ENCODE data around the gene WDR7.

WDR7 gene

DNA sequence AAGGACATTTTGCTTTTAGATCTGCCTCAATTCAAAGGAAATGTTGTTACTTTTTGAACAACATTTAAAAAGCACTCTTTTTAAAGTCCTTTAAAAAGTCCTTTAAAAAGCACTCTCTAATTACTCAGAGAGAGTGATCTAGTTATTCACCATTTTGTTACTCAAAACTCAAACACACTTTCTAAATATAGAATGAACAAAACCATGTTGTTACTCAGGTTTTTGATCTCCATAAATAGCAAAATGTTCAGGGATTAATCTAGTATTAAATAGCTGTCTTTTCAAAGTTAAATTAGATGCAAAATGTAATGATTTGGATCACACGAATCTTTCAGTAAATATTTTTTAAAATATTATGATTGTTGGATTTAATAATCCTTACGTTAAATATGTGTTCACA, 352.2 kb downstream of the WDR7 start:
- DNase-seq = no peak

DNA sequence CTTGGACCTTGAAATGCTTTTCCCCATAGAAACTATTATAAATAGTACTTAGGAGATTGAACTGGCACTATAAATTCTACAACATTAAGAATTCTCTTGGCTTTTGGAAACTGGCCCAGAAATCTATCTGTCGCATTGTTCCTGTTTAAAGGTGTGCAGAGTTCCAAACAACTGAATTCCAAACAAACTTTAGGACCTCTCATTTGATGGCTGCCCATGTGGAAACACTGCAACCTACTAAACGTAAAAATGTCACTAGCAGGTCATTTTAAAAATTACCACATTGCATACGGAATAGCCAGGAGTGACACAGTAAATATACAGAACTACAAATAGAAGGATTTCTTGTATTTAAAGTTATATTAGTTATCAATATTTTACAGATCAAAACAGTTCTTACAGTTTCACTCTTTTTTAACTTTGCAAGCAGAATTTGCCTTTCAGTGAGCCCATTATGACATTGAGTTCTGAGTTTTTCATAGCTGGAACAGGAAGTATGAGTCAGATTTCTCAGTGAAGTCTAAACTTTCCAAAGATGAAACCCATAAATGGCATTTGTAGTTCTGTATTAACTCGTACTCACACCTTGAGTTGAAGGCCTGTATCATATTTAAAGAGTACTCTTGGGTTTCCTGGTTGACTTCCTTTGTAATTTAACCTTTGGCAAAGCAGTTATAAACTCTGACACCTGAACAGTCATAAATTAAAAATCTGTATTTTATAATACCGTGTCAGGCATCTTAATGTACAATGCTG, 353.4 kb downstream of the WDR7 start:
- peak; percentile 24 for DNase-seq

DNA sequence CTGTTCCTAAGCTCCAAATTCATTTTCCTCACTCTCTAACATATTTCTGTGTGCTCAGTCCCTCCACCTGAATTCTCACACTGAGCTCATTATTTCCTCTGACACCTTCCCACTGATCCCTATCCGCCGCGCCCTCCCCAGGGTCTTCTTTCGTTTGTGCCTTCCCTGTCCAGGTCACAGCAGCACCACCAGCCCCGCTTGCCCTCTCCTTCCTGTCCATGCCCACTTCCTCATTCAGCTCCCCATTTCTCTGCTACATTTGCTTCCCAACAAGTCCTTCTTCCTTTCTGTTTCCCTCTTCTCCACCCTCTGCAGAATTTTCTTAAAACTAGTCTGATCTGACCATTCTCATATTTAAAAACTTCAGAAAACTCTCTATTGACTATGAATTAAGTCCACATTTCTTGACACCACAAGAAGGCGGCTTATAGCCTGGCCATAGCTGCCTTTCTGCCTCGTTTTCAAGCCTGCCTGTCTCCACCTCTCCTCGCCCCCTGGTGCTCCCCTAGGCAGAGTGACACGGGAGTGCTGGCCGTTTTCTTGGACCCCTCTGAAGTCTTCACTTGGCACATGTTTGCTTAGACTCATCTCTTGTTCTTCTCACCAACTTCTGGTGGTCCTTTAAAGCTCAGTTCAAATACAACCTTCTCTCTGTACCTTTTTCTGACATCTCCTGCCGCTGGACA, 357.0 kb downstream of the WDR7 start:
- DNase-seq = no peak

DNA sequence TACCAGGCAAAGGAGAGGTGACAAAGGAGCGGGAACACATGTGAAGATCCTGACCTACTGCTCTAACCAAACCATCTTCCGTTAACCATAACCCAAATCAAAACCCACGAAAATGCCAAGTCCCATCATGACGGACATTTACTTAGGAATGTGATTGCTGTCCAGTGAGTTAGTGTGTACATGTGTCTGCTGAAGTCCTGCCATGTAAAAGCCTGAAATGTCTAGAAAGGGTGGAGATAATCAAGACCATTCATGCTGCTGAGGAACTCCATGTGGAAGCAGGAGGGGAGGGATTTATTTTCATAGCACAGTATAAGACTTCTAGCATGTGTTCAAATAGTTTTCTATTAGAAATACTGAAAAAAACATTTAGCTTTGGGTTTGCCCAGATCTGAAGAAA, 358.7 kb downstream of the WDR7 start:
- no peak for DNase-seq

DNA sequence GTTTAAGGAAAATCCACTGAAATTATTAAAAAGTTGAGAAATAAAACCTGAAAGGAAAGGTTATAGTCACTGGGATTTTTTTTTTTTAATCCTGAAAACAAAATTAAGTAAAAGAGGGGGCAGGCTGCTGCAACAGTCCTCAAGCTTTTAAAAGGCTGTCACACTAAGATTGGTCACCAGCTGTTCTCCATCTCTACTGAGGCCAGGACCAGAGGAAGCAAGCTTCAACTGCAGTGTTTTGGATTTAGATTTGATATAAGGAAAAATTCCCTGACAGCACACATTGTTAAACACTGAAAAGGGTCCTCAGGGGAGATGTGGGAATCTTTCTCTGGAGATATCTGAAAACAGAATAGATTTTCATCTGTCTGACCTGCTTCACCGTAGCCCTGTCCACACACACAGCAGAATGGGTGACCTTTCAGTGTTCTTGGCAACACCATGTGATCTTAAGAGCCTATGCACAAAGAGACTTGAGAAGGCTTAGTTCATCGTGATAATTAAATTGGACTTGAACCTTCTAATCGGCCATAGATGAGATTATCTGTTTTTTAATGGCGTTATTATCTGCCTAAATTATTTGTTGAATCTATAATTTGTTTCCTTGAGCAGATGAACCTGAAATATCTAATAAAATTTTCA, 363.7 kb downstream of the WDR7 start:
- DNase-seq = no peak

DNA sequence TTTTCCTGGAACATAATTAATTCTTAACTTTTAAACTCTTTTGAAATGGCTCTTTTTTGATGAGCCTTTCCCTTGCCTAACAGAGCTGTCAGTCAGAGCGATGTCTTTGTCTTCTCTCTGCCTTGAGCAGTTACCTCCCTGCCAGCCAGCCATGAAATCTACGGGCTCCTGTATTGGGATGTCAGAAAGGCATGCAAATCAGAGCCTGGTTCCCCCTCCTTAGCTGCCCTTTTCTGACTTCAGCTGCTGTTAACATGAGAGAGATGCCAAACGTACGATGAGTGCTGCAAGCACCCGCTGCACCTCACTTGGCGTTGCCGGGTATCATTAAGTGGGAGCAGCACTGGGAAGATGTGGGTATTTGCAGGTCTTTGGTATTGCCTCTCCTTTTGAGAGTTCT, 364.3 kb downstream of the WDR7 start:
- DNase-seq = no peak

DNA sequence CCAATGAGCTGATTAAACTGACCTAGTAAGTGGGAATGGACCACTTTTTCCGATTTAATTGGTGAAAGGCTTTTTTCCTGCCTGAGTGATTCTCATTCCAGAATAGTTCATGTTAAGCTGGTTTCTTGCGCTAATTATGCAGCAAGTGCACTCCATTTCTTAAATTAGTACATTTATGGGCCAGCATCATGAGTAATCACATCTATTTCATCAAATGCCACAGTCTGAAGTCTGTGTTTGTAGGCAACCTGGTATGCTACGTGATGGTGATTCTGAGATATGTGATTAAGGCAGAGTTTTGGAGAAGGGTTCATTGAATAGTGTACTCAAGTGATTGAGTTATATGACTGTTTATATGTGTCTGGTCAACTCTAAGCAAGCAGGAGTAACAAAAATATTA, 367.7 kb downstream of the WDR7 start:
- DNase-seq = no peak

DNA sequence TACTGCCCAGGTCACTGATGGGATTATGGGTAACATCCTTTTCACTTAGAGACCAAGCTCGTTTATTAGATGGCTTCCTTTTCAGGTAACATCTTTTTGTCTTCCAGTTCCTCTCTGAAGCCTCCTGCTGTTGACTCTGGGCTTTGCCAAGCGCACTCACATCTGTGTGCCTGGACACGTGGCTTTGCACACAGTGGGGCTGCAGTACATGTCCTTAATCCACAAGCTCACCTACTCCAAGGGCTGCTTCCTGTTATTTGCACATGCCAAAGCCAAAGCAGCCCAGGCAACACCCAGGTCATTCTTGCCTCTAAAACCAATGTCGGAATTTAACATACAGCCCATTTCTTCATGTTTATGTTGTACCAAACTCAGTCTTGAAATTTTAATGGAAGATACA, 371.6 kb downstream of the WDR7 start:
- no peak for DNase-seq

DNA sequence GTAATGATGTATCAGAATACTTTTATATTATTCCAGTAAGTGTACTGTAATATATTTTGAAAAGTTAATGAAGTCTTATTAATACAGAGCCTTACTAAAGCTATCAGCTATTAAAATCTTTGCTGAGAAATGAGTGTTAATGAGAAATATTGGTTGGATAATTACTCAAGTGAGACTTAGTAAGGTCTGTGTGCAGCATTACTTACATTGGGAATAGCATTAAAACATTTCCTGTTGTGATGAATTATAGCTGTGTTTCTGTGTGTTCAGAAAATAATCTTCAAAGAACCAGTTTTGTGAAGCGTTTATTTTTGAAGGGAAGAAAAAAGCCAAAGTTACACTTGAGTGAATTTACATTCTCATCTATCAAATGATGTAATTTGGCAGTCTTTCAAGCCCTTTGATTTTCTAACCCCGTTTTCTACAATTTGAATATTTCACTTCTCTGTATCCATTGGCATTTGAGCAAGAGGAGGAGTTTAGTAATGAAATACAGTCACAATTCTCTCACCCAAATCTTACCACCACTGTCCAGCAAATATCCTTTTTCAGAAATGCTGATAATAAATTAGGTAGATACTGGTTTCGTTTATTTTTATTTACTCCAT, 372.2 kb downstream of the WDR7 start:
- no peak for DNase-seq

DNA sequence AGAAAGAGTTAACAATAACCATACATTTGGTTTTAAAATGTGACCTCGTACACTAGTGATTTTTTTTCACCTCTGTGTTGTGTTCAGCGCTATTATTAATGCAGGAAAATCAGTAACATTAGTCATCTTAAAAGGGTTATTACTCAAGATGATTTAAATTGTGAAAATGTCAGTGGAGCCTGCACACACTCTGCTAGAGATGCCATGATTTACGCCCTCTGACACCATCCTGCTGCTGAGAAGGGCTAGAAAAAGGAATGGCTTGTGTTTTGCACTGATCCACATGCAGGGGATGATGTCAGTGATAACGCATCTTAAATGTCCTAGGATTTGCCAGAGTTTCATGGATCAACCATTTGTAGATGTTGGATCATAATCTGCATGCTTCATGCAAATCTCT, 374.4 kb downstream of the WDR7 start:
- DNase-seq = no peak

DNA sequence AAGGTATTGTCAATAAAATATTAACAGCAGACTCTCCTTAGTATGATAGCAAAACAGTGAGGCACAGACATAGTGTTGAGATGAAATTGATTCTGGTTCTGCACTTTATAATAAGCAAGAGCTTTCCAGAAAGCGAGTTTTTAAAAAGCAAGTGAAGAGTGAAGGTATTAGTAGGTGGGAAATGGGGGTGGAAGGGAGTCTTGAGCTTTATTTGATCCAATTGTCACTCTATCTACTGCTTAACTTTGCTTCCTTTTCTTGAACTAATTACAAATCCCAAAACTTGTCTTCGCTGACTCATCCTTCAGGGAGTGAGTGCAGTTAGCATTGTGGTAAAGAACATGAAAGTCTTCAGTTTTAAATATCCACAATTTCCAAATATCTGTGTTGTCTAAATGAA, 375.2 kb downstream of the WDR7 start:
- DNase-seq = no peak

DNA sequence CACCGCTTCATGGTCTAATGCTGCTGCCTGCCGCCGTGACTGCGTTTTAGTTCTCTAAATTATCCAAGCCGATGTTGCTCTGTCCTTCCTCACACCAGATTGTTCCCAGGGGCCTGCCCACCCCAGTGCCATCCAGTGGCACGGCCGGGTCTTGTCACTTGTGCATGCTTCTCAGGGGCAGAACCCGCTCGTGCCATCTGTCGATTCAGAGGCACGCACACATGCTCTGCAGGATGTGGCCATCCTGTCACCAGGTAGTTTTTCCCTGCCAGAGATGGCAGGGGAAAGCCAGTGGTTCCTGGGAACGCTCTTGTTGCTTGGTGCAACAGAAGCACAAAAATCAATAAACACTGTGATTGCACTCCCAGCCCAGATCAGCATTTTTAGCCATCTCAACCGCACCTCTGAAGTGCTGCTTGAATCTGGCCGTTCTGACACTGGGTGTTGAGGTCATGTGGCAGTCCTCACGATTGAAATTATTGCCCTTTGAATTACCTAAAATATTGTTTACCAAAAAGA, 376.1 kb downstream of the WDR7 start:
- no peak for DNase-seq

DNA sequence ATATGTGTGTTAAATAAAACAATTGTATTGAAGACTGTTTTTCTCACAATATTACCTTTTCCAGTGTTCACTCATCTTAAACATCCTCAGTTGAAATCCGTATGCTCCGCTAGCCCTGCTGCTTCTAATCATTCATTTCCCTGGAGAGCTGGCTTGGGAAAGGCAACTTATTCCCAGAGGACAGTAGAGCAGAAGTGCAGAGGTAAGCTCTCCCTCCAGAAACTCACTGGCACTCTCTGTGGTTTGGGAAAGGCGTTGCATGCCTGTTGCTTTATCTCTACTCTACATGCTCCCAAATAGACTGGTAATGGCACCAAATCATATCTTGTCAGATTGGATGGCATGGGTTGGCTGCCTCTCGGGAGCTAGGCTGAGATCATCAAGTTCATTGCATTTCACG, 378.6 kb downstream of the WDR7 start:
- DNase-seq = no peak

DNA sequence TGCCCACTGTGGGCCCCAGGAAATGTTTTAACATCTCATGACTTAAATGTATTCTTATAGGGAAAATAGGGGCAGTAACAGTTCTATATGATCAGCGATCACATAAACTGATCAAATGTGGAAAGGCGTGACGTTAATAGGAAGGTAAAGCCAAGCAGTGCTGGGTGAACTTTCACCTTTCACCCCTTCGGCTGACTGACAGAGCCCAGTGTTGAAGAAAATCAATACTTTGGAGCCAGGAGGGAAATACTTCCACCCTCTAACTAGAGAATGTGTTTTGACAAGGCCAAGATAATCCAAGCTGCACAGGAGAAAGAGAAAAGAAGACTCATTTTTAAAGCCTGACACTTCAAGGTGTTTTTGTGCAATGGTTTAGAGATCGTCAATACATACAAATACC, 379.3 kb downstream of the WDR7 start:
- no peak for DNase-seq

DNA sequence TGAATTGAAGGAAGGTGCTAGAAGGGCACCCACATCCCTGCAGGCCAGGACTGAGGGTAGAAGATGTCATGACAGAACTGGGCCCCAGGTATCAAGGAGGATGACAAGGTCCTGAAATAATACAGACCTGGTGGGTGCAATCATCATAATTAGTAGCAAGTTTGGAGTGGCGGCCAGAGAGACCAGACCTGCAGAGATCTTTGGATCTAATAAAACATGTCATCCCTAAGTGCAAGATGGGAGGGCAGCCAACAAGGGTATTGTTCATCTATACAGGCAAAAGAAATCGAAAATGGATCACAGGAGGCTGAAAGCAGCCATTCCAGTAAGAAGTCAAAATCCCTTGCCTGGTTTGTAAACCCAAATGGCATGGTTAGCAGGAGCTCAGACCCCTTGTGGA, 384.4 kb downstream of the WDR7 start:
- no peak for DNase-seq

DNA sequence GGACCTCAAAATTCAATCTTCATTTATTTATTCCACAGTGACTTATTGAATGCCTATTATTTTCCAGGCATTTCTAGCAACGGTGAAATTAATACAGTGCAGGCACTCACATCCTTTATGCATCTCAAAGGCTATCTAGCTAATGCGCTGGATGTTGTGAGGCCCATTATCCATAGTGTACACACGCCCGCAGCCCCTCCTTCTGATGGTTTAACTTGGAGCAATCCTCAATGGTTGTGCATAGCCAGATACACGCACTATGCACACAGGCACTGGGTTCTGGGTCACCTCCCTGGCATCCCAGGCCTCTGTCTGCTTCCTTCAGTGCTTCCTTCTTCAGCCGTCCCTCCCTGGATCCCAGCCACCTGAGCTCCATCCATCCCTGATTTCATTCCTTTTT, 387.2 kb downstream of the WDR7 start:
- no peak for DNase-seq

DNA sequence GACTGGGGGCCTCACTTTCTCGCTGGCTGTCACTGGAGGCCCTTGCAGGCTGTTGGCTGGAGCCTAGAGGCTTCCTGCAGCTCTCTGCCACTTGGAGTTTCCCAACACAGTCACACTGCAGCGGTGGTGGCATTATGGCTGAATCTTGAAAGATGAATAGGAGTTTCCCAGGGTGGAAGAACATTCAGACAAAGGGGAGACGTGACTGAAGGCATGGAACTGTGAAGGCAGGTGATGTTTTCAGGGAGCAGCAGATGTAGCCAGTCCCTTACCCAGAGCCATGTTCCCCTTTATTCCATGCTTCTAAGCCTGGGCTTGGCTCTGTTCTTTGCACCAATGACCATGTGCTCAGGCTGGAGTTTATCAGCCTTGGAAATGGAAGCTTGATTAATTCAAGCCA, 389.0 kb downstream of the WDR7 start:
- no peak for DNase-seq

DNA sequence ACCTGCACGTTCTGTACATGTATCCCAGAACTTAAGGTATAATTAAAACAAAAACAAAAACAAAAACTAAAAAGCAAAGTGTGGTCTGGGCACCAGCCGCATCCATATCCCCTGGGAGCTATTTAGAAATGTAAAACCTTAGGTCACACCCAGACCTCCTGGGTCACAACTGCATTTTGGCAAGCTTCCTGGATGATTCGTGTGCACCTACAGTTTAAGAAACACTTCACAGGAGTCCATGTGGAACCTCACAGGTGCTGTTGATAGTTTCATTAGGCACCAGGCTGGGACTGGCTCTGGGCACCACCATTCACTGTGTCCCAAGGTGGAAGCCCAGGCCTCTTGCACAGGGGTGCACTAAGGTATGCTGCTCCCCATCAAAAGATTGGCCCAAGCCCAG, 392.1 kb downstream of the WDR7 start:
- peak; percentile 39 for DNase-seq

DNA sequence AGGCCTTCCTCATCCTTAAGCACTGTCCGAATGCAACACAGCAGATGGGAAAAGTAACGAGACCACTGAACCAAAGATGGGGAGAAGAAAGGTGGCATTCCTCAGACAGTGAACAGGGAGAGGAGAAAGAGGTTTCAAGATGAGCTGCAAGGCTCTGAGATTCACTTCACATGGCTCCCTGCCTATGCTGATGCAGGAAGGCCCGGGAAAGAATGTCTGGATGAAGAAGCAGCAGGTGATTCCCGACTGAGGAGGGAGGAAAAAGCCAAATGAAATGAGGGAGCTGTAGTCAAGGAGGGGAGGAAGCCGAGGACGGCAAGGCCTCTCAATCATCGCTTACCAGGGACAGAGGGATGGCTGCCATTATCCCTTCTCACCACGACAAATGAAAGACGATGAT, 397.2 kb downstream of the WDR7 start:
- DNase-seq = no peak

DNA sequence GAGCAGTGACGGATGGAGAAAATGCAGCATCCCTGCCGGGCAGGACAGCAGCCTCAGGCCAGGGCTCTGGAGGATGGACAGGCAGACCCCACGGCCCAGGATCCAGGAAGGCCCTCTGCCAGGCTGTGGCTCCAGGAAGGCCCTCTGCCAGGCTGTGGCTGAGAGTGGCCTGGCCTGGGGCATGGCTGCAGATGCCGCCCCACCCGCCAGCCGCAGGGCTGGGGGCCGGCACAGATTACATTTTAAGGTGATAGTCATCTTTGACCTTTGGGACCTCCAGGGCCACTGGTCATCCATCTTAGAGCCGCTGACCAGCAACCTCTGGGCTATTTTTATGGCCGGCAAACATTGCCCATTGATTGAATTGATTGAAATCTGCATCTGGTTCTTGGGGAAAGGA, 397.7 kb downstream of the WDR7 start:
- DNase-seq = no peak

DNA sequence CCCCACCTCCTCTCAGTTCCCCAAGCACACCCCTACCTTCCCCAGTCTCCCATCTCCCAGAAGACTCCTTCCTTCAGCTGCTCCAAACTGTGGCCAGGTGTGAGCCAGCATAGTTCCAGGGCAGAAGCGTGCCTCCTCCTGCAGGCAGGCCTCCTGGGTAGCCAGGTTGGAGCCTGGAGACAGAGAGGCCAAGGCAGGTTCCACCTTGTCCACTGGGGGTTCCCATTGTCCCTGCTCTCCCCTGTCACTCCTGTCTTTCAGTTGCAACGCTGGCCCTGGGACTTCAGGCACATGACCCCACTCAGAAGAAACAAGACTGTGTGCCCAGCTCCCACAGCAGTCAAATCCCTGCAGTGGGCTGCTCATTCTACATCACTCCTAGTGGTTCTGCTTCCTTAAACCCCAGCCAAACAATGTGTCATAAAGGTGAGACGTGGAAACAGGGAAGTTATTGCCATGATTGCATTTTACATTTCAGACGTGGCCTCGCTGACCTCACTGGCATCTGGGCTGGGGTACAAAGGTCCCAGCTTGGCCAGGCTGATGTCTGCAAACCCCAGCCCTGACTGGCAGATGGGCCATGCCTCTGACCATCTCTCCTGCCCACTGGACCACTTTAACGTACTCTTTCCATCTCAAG, 399.3 kb downstream of the WDR7 start:
- no peak for DNase-seq

DNA sequence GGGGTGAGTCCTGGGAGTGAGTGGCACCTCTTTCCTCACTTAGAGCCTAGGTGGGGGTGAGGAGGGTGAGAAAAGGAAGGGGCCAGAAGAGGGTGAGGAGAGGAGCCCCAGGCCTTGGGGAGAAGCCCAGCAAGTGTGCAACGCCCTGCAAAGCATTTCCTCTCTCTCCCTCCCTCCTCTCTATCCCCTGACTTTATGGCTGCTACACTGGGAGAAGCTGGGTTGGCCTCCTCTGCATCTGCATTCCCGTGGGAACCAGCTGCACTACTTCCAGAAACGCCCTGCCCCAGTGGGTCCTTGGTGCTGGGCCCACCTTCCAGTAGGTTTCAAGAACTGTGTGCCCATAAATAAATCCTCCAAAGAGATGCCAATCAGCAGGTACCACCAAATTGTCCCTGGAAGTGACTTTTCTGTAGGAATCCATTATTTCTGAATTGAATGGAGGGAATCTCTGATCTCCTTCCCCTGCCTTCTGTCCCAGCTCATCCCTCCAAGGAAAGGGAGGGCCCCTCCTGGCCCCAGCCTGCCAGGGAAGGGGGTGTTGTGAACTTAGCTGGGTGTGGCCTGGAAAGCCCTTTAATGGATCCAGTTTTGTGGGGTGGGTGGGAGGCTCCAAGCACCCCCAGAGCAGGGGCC, 400.0 kb downstream of the WDR7 start:
- DNase-seq = no peak

DNA sequence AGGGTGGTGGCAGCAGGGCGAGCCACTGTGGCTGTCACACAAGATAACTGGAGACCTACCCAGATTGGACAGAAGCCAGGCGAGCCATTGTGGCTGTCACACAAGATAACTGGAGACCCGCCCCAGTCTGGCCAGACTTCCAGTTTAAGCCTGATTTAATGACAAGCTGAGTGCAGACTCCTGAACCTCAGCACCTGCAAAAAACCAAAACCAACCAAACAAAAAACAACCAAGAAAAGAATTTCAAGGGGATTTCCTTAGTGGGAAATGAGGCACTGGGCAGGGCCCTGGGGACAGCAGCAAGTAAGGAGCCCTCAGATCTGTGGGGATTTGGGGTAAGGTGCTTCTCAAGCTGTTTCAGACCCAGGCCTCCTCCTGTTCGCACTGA, 400.5 kb downstream of the WDR7 start:
- DNase-seq = no peak

Measured in DMS79 treated with DMSO at 0.1 percent for 48 hours (cell line).